ENCODE data around the gene TMSB4X.

Gene TMSB4X

GRCh38 chrX:12989461-12989860 lies 14.6 kb downstream of the TMSB4X start:
- no peak overlapping the region for H3K9ac ChIP-seq (ENCODE audit: low read length)
- peaks cover 25% of the 10 kb centered on the region for H3K4me1 ChIP-seq (ENCODE audit: low read length)
- no peaks in the 10 kb centered on the region for H4K20me1 ChIP-seq (ENCODE audit: insufficient read depth, low read length)
- H3K4me2 ChIP-seq (ENCODE audit: low read length) = no peak overlapping the region
- H3K27me3 ChIP-seq (ENCODE audit: low read depth, low read length) = no peaks in the 10 kb centered on the region
- TF ChIP-seq CTCF (IDR thresholded peaks at IDR 0.05; ENCODE audit: low read depth, low read length) (no peak), EZH2phosphoT487 (IDR thresholded peaks at IDR 0.05; ENCODE audit: low read depth) (no peak)
- no peak overlapping the region for H3K4me3 ChIP-seq (ENCODE audit: low read length)
- no peak overlapping the region for H2AFZ ChIP-seq (ENCODE audit: low read depth, low read length)
- peaks cover 6% of the 10 kb centered on the region for H3K9me3 ChIP-seq (ENCODE audit: insufficient read depth, low read length)
- no peak overlapping the region for H3K27ac ChIP-seq (ENCODE audit: low read length)
- no peaks in the 10 kb centered on the region for H3K79me2 ChIP-seq (ENCODE audit: low read length)
- peaks cover 3% of the 10 kb centered on the region for H3K36me3 ChIP-seq (replicated peaks; ENCODE audit: low read depth, low read length)

GRCh38 chrX:12991575-12991974 lies 16.7 kb downstream of the TMSB4X start:
- Histone ChIP-seq H3K27ac (ENCODE audit: low read length) (no peak overlapping the region), H3K9ac (ENCODE audit: low read length) (no peak overlapping the region), H3K27me3 (ENCODE audit: low read depth, low read length) (no peaks in the 10 kb centered on the region), H4K20me1 (ENCODE audit: insufficient read depth, low read length) (no peaks in the 10 kb centered on the region), H3K4me3 (ENCODE audit: low read length) (no peak overlapping the region), H3K4me2 (ENCODE audit: low read length) (no peak overlapping the region), H3K36me3 (replicated peaks; ENCODE audit: low read depth, low read length) (no peaks in the 10 kb centered on the region), H2AFZ (ENCODE audit: low read depth, low read length) (no peak overlapping the region), H3K9me3 (ENCODE audit: insufficient read depth, low read length) (no peaks in the 10 kb centered on the region), H3K4me1 (ENCODE audit: low read length) (peaks cover 7% of the 10 kb centered on the region; the same call in 1 of the 2 replicates), H3K79me2 (ENCODE audit: low read length) (no peaks in the 10 kb centered on the region)
- TF ChIP-seq EZH2phosphoT487 (IDR thresholded peaks at IDR 0.05; ENCODE audit: low read depth) (no peak), CTCF (IDR thresholded peaks at IDR 0.05; ENCODE audit: low read depth, low read length) (no peak)

DNA sequence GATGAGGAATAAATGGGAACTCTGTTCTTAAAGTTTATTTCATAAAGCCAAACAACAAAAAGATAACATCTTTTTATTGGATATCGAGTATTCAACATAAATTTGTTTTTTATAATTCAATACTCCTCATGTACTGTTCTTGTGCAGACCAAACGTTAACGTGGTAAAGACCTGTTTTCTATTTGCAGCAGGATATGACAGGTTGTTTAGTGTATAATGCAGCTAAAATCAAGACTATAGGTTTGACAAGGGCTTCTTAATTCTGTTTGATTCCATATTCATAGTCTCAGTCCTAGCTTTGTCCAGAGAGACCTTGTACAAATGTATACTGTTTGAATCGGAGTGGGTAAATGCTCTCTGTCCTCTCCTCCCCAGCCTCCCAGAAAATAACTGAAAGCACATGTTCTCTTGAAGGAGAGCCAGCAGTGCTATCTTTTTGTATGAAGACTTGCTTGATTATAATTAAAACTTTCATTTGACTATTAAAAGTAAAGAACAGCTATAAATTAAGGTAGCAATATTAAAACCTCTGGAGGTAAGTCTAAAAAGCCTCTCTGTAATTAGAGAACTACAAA lies 17.7 kb downstream of the TMSB4X start:
- Histone ChIP-seq H3K4me1 (ENCODE audit: low read length) (peaks cover 13% of the 10 kb centered on the region), H3K9me3 (ENCODE audit: insufficient read depth, low read length) (no peaks in the 10 kb centered on the region), H3K9ac (ENCODE audit: low read length) (no peak overlapping the region), H3K4me3 (ENCODE audit: low read length) (no peak overlapping the region), H3K27me3 (ENCODE audit: low read depth, low read length) (no peaks in the 10 kb centered on the region), H3K4me2 (ENCODE audit: low read length) (no peak overlapping the region), H2AFZ (ENCODE audit: low read depth, low read length) (no peak overlapping the region), H3K27ac (ENCODE audit: low read length) (no peak overlapping the region), H3K79me2 (ENCODE audit: low read length) (no peaks in the 10 kb centered on the region), H4K20me1 (ENCODE audit: insufficient read depth, low read length) (no peaks in the 10 kb centered on the region), H3K36me3 (replicated peaks; ENCODE audit: low read depth, low read length) (no peaks in the 10 kb centered on the region)
- no peak for TF ChIP-seq CTCF (IDR thresholded peaks at IDR 0.05; ENCODE audit: low read depth, low read length)
- TF ChIP-seq EZH2phosphoT487 (IDR thresholded peaks at IDR 0.05; ENCODE audit: low read depth) = no peak

GRCh38 chrX:12993826-12994225 lies 18.9 kb downstream of the TMSB4X start:
- no peak overlapping the region for H3K4me3 ChIP-seq (ENCODE audit: low read length)
- no peaks in the 10 kb centered on the region for H3K9me3 ChIP-seq (ENCODE audit: insufficient read depth, low read length)
- no peak overlapping the region for H2AFZ ChIP-seq (ENCODE audit: low read depth, low read length)
- H3K4me2 ChIP-seq (ENCODE audit: low read length) = no peak overlapping the region
- peaks cover 25% of the 10 kb centered on the region for H3K4me1 ChIP-seq (ENCODE audit: low read length)
- no peak for TF ChIP-seq EZH2phosphoT487 (IDR thresholded peaks at IDR 0.05; ENCODE audit: low read depth)
- no peak for TF ChIP-seq CTCF (IDR thresholded peaks at IDR 0.05; ENCODE audit: low read depth, low read length)
- no peak overlapping the region for H3K27ac ChIP-seq (ENCODE audit: low read length)
- no peaks in the 10 kb centered on the region for H3K27me3 ChIP-seq (ENCODE audit: low read depth, low read length)
- no peaks in the 10 kb centered on the region for H3K36me3 ChIP-seq (replicated peaks; ENCODE audit: low read depth, low read length)
- H3K9ac ChIP-seq (ENCODE audit: low read length) = no peak overlapping the region
- no peaks in the 10 kb centered on the region for H4K20me1 ChIP-seq (ENCODE audit: insufficient read depth, low read length)
- H3K79me2 ChIP-seq (ENCODE audit: low read length) = peaks cover 5% of the 10 kb centered on the region; the same call in 1 of the 2 replicates
